Memory B cell (primary cell): ENCODE data around the gene PLAAT5.

Experiments
- ATAC-seq: fragments of 150-1000 bp; cut with Tn5 transposase; 2 replicates; pipeline ENCODE4 v1.10.0; 2021; ENCODE audit warnings: low read depth, mild to moderate bottlenecking, moderate library complexity
- DNase-seq, 2 donors: peaks; one replicate each; pipeline ENCODE4 v3.0.0; 2022; ENCODE audit warnings: low spot score in 2 of 2
- H3K27ac Mint-ChIP-seq: one replicate; pipeline ENCODE4 v1.8.0; 2022; ENCODE audit warnings: mild to moderate bottlenecking, moderate library complexity, mixed read lengths
- H3K27me3 Mint-ChIP-seq: one replicate; pipeline ENCODE4 v1.8.0; 2022; ENCODE audit warnings: mixed read lengths
- H3K36me3 Mint-ChIP-seq: one replicate; pipeline ENCODE4 v1.8.0; 2022; ENCODE audit warnings: mild to moderate bottlenecking, mixed read lengths
- H3K4me1 Mint-ChIP-seq: one replicate; pipeline ENCODE4 v1.8.0; 2022; ENCODE audit warnings: mixed read lengths
- H3K4me3 Mint-ChIP-seq: one replicate; pipeline ENCODE4 v1.8.0; 2022; ENCODE audit warnings: mild to moderate bottlenecking, moderate library complexity, mixed read lengths
- H3K9me3 Mint-ChIP-seq: one replicate; pipeline ENCODE4 v1.8.0; 2022; ENCODE audit warnings: mixed read lengths

PLAAT5 gene

GRCh38 chr11:63427971-63428508 lies 62.9 kb downstream of the PLAAT5 start:
- no peaks in the 10 kb centered on the region for H3K9me3 Mint-ChIP-seq
- ATAC-seq (no peak), DNase-seq (no peak)
- H3K4me1 Mint-ChIP-seq, result no peaks in the 10 kb centered on the region
- peaks cover 26% of the 10 kb centered on the region for H3K27me3 Mint-ChIP-seq
- H3K4me3 Mint-ChIP-seq, result no peak overlapping the region
- H3K36me3 Mint-ChIP-seq, result no peaks in the 10 kb centered on the region
- no peak overlapping the region for H3K27ac Mint-ChIP-seq

DNA sequence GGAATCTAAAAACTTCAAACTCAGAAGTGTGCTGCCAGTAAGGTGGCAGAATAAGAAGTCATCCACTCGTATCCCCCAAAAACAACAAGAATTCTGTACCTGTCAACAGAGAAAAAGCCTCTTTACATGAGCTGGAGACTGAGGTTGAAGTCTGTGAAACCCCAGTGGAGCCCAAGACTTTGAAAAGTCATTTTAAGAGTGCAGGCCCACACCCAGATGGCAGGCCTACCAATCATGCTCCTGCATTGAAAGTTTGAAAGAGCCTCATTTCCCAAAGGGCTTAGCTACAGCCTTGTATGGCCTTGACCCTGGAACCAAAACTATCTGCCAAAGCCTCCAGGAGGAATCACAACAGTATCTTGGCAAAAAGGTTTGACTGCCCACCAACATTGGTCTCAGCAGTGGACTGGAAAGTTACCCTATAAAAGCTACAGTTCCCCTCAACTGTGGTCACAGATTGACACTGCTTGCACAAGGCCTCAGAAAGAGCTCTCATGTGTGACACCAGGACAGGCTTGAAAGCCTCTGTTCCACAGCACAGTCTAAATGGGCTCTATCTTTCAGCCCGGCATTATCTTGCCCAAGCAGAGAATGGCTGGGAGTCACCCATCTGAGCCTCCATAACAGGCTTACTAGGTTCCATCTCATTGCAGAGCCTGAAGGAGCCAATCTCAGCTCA lies 73.7 kb downstream of the PLAAT5 start:
- no peak for DNase-seq
- no peak overlapping the region for H3K4me3 Mint-ChIP-seq
- peaks cover 1% of the 10 kb centered on the region for H3K9me3 Mint-ChIP-seq
- H3K27me3 Mint-ChIP-seq, result peaks cover 10% of the 10 kb centered on the region
- peaks cover 3% of the 10 kb centered on the region for H3K4me1 Mint-ChIP-seq
- H3K36me3 Mint-ChIP-seq, result no peaks in the 10 kb centered on the region
- no peak overlapping the region for H3K27ac Mint-ChIP-seq
- ATAC-seq, result no peak
